ENCODE results near the gene PLCH2.

DNA sequence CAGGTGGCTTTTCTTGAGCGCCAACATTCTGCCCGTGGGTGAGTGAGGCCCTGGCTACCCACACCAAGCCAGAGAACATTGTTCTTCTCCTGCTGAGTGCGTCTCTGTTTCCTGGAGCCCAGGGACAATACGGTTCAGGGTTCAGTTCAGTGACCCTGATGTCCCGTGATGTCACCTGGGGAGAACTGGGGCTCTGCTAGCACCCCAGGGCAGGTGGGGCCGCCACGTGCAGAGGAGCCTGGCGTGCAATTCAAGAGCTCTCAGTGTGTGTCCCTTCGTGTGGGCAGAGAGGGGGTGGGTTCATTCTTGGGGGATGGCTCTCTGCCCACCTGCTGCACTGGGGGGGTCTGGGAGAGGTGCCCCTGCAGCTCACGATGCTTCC lies 45.5 kb upstream of the PLCH2 start:
- TF ChIP-seq, protein P1, sequence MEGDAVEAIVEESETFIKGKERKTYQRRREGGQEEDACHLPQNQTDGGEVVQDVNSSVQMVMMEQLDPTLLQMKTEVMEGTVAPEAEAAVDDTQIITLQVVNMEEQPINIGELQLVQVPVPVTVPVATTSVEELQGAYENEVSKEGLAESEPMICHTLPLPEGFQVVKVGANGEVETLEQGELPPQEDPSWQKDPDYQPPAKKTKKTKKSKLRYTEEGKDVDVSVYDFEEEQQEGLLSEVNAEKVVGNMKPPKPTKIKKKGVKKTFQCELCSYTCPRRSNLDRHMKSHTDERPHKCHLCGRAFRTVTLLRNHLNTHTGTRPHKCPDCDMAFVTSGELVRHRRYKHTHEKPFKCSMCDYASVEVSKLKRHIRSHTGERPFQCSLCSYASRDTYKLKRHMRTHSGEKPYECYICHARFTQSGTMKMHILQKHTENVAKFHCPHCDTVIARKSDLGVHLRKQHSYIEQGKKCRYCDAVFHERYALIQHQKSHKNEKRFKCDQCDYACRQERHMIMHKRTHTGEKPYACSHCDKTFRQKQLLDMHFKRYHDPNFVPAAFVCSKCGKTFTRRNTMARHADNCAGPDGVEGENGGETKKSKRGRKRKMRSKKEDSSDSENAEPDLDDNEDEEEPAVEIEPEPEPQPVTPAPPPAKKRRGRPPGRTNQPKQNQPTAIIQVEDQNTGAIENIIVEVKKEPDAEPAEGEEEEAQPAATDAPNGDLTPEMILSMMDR (IDR thresholded peaks at IDR 0.05), result no peak
- TF ChIP-seq EZH2 (IDR thresholded peaks at IDR 0.05; ENCODE audit: borderline replicate concordance, insufficient read depth, low read depth, low read length, poor library complexity, severe bottlenecking), result no peak

Data from B cell (primary cell).